ENCODE measurements around the gene SEC23IP. TPM values are rescaled to one million over a fixed set of nuclear protein-coding genes. Genes with fewer than 3 reads are reported as not detected.

Gene SEC23IP
- total RNA-seq, 1 donor from 2014 or later: 58.6 TPM

DNA sequence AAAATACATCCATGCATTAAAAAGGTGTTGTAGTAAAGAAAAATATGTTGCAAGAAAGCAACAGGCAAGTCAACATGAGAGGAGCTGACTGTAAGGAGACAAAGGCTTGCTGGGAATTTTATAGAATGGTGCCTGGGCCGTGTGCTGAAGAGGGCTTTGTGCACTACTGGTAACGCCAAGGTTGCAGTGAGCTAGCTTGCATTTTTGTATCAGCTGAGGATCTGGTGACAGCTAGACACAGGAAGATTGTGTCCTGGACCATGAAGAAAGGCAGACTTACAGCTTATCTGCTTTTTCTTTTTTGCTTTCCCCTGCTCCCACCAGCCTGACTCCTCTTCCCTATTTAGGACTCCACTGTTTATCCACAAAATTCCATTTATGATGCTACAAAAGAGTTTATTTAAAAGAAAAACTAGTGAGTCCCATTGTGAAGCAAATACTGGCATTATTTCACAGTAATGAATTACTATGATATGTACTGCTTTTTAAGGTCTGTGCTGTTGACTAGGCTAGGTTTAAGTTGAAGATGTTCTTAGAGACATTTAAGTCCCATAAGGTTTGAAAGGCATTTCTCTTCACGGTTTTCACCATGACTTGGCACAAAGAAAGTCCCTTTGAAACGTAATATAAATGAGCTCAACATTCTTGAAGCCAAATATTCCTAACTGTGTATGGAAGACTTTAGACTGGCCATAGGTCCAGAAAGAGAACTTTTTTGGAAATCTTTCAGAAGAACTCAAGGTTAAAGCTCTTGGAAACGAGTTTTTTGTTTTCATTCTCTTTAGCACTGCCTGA lies 88.6 kb downstream of the SEC23IP start:
- Histone ChIP-seq H3K36me3 (no peaks in the 10 kb centered on the region), H3K27me3 (no peaks in the 10 kb centered on the region), H3K4me3 (no peak overlapping the region), H3K9me3 (no peaks in the 10 kb centered on the region), H3K27ac (no peak overlapping the region), H3K4me1 (no peaks in the 10 kb centered on the region)
- intact Hi-C loops (cut with DNase I): no loop called here
- DNase-seq (no peak), ATAC-seq (no peak)
- TF ChIP-seq, protein P1, sequence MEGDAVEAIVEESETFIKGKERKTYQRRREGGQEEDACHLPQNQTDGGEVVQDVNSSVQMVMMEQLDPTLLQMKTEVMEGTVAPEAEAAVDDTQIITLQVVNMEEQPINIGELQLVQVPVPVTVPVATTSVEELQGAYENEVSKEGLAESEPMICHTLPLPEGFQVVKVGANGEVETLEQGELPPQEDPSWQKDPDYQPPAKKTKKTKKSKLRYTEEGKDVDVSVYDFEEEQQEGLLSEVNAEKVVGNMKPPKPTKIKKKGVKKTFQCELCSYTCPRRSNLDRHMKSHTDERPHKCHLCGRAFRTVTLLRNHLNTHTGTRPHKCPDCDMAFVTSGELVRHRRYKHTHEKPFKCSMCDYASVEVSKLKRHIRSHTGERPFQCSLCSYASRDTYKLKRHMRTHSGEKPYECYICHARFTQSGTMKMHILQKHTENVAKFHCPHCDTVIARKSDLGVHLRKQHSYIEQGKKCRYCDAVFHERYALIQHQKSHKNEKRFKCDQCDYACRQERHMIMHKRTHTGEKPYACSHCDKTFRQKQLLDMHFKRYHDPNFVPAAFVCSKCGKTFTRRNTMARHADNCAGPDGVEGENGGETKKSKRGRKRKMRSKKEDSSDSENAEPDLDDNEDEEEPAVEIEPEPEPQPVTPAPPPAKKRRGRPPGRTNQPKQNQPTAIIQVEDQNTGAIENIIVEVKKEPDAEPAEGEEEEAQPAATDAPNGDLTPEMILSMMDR (IDR thresholded peaks at IDR 0.05): no peak

DNA sequence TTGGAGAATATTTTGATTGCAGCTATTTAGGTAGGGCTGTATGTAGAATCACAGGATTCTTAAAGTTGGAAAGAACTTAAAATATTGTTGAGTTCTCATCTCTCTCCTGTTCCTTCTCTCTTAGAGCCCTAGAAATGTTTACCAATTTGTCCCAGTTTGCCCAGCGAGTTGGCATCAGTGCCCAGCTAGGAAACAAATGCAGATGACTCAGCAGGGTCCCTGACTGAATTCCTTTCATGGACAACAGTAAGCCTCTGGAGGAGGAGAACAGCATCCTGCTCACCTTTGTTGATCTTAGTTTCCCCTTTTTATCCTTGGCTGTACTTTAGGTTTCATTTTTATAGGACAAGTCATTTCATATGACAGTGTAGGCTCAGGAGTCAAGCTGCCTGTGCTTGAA lies 89.3 kb downstream of the SEC23IP start:
- Histone ChIP-seq H3K36me3 (no peaks in the 10 kb centered on the region), H3K27ac (no peak overlapping the region), H3K9me3 (no peaks in the 10 kb centered on the region), H3K4me1 (no peaks in the 10 kb centered on the region), H3K27me3 (no peaks in the 10 kb centered on the region), H3K4me3 (no peak overlapping the region)
- DNase-seq: no peak
- ATAC-seq: no peak
- TF ChIP-seq, protein P1 (IDR thresholded peaks at IDR 0.05): no peak
- intact Hi-C loops (cut with DNase I): no loop called here

DNA sequence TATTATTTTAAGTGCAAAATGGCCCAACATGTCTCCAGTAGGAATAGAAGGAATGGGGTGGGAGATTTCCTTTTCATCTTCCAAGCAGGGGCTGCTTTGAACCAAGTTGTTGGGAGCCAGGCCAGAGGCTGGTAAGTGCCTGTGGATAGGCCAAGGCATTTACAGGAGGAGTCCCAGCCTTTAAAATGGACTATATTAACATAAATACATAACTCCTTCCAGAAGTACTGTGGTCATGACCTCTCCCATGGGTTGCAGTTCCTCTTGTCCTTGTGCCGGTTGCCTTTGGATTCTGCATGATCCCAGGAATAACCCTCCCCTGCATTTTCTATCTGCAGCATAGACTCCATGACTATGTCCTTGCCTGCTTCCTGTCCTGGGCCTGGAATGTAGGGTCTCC lies 95.8 kb downstream of the SEC23IP start:
- intact Hi-C loops (cut with DNase I): no loop called here
- no peak for DNase-seq

DNA sequence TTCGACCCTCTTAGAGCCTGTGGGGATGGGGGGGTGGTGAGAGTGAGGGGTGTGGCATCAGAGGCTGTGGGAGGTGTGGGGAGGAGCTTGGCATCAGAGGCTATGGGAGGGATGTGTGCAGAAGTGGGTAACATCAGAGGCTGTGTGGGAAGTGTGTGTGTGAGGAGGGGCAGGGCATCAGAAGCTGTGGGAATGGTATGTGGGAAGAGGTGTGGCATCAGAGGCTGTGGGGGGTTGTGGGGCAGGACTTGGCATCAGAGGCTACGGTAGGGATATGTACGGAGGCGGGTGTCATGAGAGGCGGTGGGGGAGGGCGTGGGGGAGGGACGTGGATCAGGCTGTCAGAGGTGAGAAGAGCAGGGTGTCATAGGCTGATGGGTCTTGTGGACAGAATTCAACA lies 97.4 kb downstream of the SEC23IP start:
- no peak overlapping the region for H3K27ac ChIP-seq
- H3K36me3 ChIP-seq: no peaks in the 10 kb centered on the region
- H3K4me1 ChIP-seq: no peaks in the 10 kb centered on the region
- no peaks in the 10 kb centered on the region for H3K9me3 ChIP-seq
- DNase-seq: no peak
- ATAC-seq: peak; percentile 22
- TF ChIP-seq, protein P1 (IDR thresholded peaks at IDR 0.05): no peak
- H3K4me3 ChIP-seq: no peak overlapping the region
- H3K27me3 ChIP-seq: peaks cover 4% of the 10 kb centered on the region
- intact Hi-C loops (cut with DNase I): no loop called here

More for the DNA sequence above, 95.8 kb downstream of the SEC23IP start:
- no peaks in the 10 kb centered on the region for H3K4me1 ChIP-seq
- no peak for ATAC-seq
- H3K27ac ChIP-seq: no peak overlapping the region
- H3K36me3 ChIP-seq: no peaks in the 10 kb centered on the region
- TF ChIP-seq, protein P1 (IDR thresholded peaks at IDR 0.05): no peak
- H3K9me3 ChIP-seq: no peaks in the 10 kb centered on the region
- peaks cover 4% of the 10 kb centered on the region for H3K27me3 ChIP-seq
- no peak overlapping the region for H3K4me3 ChIP-seq

DNA sequence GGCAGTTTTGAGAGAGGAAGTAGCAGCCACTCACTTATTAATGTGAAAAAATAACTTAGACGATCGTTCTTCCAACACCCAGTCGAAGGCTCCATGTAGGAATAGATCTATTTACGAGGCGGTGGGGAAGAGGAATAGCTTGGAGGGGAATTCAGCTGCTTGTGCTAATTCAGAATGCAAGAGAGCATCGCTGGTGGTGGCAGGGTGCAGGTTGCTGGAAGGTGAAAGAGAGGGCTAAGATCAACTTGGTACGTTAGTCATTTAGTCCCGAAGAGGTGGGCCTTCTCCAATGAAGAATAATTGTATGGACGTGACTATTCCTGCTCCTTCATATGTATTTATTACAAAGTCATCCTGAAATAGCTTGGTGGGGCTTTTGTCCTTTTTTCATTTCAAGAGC lies 98.5 kb downstream of the SEC23IP start:
- ATAC-seq: no peak

More for the DNA sequence above, 98.5 kb downstream of the SEC23IP start:
- DNase-seq: no peak
- H3K4me3 ChIP-seq: no peak overlapping the region
- no peaks in the 10 kb centered on the region for H3K9me3 ChIP-seq
- TF ChIP-seq, protein P1 (IDR thresholded peaks at IDR 0.05): no peak
- no peaks in the 10 kb centered on the region for H3K36me3 ChIP-seq
- intact Hi-C loops (cut with DNase I): no loop called here
- no peak overlapping the region for H3K27ac ChIP-seq
- H3K27me3 ChIP-seq: peaks cover 4% of the 10 kb centered on the region
- H3K4me1 ChIP-seq: no peaks in the 10 kb centered on the region

Measured in upper lobe of right lung (tissue), 1 donor.